Lower leg skin (tissue), 3 donors: ENCODE measurements around the gene NPLOC4.

Experiments
- POLR2A ChIP-seq, 2 donors: fragments of 450-650 bp; IDR thresholded peaks; one replicate each; pipeline ENCODE4 v1.6.1; 2016 to 2017; ENCODE audit warnings: antibody characterized with exemption in 2 of 2, mild to moderate bottlenecking in 1 of 2, moderate library complexity in 1 of 2
- TF ChIP-seq, protein P1 (sequence below), 3 donors: fragments of 450-650 bp; IDR thresholded peaks; one replicate each; pipeline ENCODE4 v1.5.1; 2016; ENCODE audit warnings: antibody characterized with exemption in 3 of 3, mild to moderate bottlenecking in 3 of 3, moderate library complexity in 2 of 3

DNA sequence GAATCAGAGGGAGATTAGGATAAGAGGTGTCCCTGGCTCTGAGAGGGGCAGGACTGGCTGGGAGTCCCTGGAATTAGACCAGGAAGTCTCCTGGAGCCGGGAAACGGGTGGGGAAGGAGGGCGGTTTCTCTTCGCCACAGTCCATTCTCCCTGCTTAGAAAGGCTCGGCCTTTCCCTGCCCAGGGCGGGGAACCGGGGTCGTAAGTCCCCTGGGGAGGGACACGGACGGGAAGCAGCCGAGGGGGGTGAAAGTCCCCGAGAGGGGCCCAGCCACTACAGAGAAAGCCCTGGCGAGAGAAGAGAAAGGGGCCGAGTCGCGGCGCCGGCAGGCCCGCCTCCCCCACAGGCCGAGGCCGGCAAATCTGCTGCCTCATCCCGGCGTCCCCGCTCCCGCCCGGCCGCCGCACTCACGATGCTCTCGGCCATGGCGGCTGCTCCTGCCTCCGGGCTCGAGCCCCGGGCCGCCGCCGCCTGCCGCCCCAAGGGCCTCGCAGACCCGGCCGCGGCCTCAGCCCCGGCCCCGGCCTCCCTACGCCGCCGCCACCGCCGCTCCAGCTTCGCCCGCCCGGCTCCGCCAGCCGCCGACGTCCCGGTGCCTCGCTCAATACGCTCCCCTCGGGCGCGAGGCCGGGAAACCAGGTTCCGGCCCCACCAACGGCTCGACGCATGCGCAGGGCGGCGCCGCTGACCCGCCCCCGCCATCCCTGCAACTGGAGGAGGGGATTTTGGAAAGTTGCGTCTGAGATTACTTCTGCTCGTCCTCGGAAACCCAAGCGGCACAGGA, at the start of gene NPLOC4, which contains the start of gene TSPAN10:
- TF ChIP-seq, protein P1, sequence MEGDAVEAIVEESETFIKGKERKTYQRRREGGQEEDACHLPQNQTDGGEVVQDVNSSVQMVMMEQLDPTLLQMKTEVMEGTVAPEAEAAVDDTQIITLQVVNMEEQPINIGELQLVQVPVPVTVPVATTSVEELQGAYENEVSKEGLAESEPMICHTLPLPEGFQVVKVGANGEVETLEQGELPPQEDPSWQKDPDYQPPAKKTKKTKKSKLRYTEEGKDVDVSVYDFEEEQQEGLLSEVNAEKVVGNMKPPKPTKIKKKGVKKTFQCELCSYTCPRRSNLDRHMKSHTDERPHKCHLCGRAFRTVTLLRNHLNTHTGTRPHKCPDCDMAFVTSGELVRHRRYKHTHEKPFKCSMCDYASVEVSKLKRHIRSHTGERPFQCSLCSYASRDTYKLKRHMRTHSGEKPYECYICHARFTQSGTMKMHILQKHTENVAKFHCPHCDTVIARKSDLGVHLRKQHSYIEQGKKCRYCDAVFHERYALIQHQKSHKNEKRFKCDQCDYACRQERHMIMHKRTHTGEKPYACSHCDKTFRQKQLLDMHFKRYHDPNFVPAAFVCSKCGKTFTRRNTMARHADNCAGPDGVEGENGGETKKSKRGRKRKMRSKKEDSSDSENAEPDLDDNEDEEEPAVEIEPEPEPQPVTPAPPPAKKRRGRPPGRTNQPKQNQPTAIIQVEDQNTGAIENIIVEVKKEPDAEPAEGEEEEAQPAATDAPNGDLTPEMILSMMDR (IDR thresholded peaks at IDR 0.05), result no peak
- TF ChIP-seq POLR2A (IDR thresholded peaks at IDR 0.05), result no peak
